ENCODE data around the gene NSUN2. TPM values are rescaled to one million over a fixed set of nuclear protein-coding genes. Genes with fewer than 3 reads are reported as not detected.
A peak's percentile ranks its signal among the peaks of the same experiment; 100 is the strongest.

NSUN2 gene
- polyA plus RNA-seq = 83.8 TPM
- long read RNA-seq, donor 1, partial matches to known transcripts = 0 of 5 reads
- long read RNA-seq, donor 1, other reads (novel, unspliced or antisense) = 0 of 5 reads
- long read RNA-seq, donor 2, partial matches to known transcripts = 0 of 7 reads
- long read RNA-seq, donor 2, other reads (novel, unspliced or antisense) = 0 of 7 reads
- long read RNA-seq, donor 3, partial matches to known transcripts = 0 of 3 reads
- long read RNA-seq, donor 3, other reads (novel, unspliced or antisense) = 0 of 3 reads
- long read RNA-seq, donor 4, partial matches to known transcripts = 0 of 1 reads
- long read RNA-seq, donor 4, other reads (novel, unspliced or antisense) = 0 of 1 reads
- long read RNA-seq, donor 5, partial matches to known transcripts = 0 of 3 reads
- long read RNA-seq, donor 5, other reads (novel, unspliced or antisense) = 0 of 3 reads
- long read RNA-seq, donor 6, partial matches to known transcripts = 0 of 4 reads
- long read RNA-seq, donor 6, other reads (novel, unspliced or antisense) = 0 of 4 reads
- long read RNA-seq, donor 7, partial matches to known transcripts = 0 of 2 reads
- long read RNA-seq, donor 7, other reads (novel, unspliced or antisense) = 0 of 2 reads
- long read RNA-seq, donor 8, partial matches to known transcripts = 0 of 7 reads
- long read RNA-seq, donor 8, other reads (novel, unspliced or antisense) = 0 of 7 reads
- long read RNA-seq, donor 9, partial matches to known transcripts = 0 of 2 reads
- long read RNA-seq, donor 9, other reads (novel, unspliced or antisense) = 0 of 2 reads
- long read RNA-seq, donor 10, transcript NSUN2-201 (19 exons, 3,303 nt) = major isoform, 8 of 9 reads
- long read RNA-seq, donor 10, partial matches to known transcripts = 0 of 9 reads
- long read RNA-seq, donor 10, other reads (novel, unspliced or antisense) = 0 of 9 reads
- long read RNA-seq, donor 11, transcript NSUN2-201 (19 exons, 3,303 nt) = major isoform, 5 of 7 reads
- long read RNA-seq, donor 11, partial matches to known transcripts = 0 of 7 reads
- long read RNA-seq, donor 11, other reads (novel, unspliced or antisense) = 0 of 7 reads

DNA sequence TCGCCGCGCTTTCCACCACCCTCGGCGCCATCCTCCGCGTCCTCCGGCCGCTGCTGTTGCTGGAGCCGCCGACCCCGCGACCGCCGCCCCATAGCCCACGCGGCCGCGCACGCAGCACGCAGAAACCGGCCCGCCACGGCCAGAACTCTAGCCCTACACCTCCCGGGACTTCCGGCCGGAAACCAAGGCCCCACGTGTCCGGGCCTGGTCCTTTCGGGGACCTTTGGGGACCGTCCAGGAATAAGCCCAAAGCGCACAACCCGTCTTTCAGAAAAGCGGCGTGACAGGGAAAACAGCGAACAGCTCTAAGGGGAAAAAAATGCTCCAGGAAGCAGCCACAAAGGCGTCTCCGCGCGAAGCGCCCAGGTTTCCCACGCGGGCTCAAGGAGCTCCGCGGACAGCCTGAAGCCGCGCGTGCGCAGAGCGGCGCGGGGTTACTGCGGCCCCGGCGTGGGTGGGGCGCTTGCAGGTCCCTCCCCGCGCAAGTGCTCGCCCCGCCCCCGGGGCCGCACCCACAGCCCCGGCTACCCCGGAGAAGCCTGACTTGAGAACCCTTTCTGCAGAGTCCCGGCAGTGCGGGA, at the start of gene NSUN2, which contains the start of gene SRD5A1:
NSUN2 (minus strand) TSS at position 157 of the 581 bp plus-strand sequence; CDS start at position 92, 65 bp downstream.
SRD5A1 (plus strand) TSS at position 553 of the 581 bp plus-strand sequence. CDS start 137 bp downstream, outside the sequence.
- no peaks in the 10 kb centered on the region for H3K27me3 ChIP-seq (ENCODE audit: control insufficient read depth, insufficient read depth, low read length)
- H3K4me3 ChIP-seq (ENCODE audit: low read length) = peak within 1 kb of the TSS; percentile 70
- H3K36me3 ChIP-seq (ENCODE audit: control insufficient read depth, insufficient read depth, low read length) = peaks cover 27% of the 10 kb centered on the region
- peaks cover 11% of the 10 kb centered on the region for H3K4me1 ChIP-seq (ENCODE audit: control insufficient read depth, insufficient read depth, low read length)
- H3K27ac ChIP-seq (ENCODE audit: low read length) = peak within 1 kb of the TSS; percentile 95
- peak; percentile 91 to 94 for DNase-seq
- WGBS (ENCODE audit: insufficient coverage, low lambda C conversion rate) = no CpG with 5 or more reads among the region's 66 CpGs
- H3K9me3 ChIP-seq (ENCODE audit: control insufficient read depth, low read depth, low read length) = no peaks in the 10 kb centered on the region

DNA sequence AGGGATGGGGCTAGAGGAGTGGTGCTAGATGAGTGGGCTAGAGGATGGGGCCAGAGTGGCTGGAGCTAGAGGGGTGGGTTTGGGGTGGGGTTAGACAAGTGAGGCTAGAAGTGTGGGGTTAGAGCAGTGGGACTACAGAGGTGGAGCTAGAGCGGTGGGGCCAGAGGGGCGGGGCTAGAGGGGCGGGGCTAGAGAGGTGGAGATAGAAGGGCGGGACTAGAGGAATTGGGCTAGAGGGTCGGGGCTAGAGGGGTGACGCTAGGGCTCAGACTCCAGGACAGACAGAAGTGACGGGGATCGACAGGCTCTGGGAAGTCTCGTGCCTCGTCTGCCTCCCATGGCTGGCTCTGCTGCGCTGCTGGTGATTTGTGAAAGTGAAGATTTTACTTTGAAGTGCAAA, 49.4 kb upstream of the NSUN2 start:
- no peak for DNase-seq
- no peaks in the 10 kb centered on the region for H3K27me3 ChIP-seq (ENCODE audit: control insufficient read depth, insufficient read depth, low read length)
- H3K27ac ChIP-seq (ENCODE audit: low read length) = no peak overlapping the region
- H3K9me3 ChIP-seq (ENCODE audit: control insufficient read depth, low read depth, low read length) = peaks cover 2% of the 10 kb centered on the region
- no peaks in the 10 kb centered on the region for H3K36me3 ChIP-seq (ENCODE audit: control insufficient read depth, insufficient read depth, low read length)
- no peak overlapping the region for H3K4me3 ChIP-seq (ENCODE audit: low read length)
- H3K4me1 ChIP-seq (ENCODE audit: control insufficient read depth, insufficient read depth, low read length) = peaks cover 3% of the 10 kb centered on the region
- no CpG with 5 or more reads among the region's 11 CpGs for WGBS (ENCODE audit: insufficient coverage, low lambda C conversion rate)

DNA sequence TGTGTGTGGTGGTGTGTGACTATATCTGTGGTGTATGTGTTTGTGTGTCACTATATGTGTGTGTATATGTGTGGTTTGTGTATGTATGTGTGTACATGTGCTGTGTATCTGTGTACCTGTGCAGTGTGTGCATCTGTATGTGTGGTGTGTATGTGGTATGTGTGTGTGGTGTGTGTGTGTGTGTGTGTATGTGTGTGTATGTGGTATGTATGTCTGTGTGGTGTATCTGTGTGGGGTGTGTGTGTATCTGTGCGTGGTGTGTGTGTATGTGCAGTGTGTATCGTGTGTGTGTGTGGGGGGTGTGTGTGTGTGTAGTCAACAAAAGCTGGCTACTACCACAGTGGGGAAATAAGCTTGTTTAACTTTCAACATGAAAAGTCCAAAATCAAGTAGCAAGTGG, 48.8 kb upstream of the NSUN2 start:
- no peak overlapping the region for H3K27ac ChIP-seq (ENCODE audit: low read length)
- H3K9me3 ChIP-seq (ENCODE audit: control insufficient read depth, low read depth, low read length) = no peaks in the 10 kb centered on the region
- H3K4me1 ChIP-seq (ENCODE audit: control insufficient read depth, insufficient read depth, low read length) = no peaks in the 10 kb centered on the region
- H3K36me3 ChIP-seq (ENCODE audit: control insufficient read depth, insufficient read depth, low read length) = no peaks in the 10 kb centered on the region
- WGBS (ENCODE audit: insufficient coverage, low lambda C conversion rate) = no CpG with 5 or more reads among the region's 2 CpGs
- H3K4me3 ChIP-seq (ENCODE audit: low read length) = no peak overlapping the region
- H3K27me3 ChIP-seq (ENCODE audit: control insufficient read depth, insufficient read depth, low read length) = no peaks in the 10 kb centered on the region
- no peak for DNase-seq

DNA sequence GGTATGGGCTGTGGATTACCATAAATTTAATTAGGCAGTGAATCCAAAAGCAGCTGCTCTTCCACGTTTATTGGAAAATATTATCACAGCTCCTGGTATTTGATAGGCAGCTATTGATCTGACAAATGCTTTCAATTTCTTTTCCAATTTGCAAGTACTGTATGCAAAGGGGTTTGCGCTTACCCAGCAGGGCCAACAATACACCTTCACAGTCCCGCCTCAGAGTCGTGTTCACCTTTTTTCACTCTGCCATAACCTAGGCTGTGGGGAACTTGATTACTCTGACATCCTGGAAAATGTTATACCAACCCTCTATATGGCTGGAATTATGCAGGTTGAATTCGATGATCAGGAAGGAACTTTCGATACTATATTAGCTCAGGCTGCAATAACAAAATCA, 48.1 kb upstream of the NSUN2 start:
- WGBS (ENCODE audit: insufficient coverage, low lambda C conversion rate) = 33% methylated on average over 2 of the region's 6 CpGs

DNA sequence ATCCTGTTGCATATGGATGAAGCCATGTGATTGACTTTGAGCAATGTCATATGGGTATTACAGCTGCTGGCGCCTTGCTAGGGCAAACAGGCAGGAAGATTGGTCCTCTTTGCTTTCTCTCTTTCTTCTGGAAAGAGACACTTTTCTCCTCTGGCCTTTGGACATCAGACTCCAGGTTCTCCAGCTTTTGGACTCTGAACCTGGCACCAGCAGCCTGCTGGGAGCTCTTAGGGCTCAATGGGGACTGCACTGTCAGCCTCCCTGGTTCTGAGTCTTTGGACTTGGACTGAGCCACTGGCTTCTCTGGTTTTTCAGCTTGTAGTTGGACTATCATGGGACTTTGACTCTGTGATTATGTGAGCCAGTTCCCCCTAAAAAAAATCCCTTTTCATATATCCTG, 45.5 kb upstream of the NSUN2 start:
- no peaks in the 10 kb centered on the region for H3K27me3 ChIP-seq (ENCODE audit: control insufficient read depth, insufficient read depth, low read length)
- H3K9me3 ChIP-seq (ENCODE audit: control insufficient read depth, low read depth, low read length) = no peaks in the 10 kb centered on the region
- no CpG with 5 or more reads among the region's 1 CpG for WGBS (ENCODE audit: insufficient coverage, low lambda C conversion rate)
- H3K27ac ChIP-seq (ENCODE audit: low read length) = no peak overlapping the region
- H3K36me3 ChIP-seq (ENCODE audit: control insufficient read depth, insufficient read depth, low read length) = no peaks in the 10 kb centered on the region
- no peak for DNase-seq
- no peak overlapping the region for H3K4me3 ChIP-seq (ENCODE audit: low read length)
- no peaks in the 10 kb centered on the region for H3K4me1 ChIP-seq (ENCODE audit: control insufficient read depth, insufficient read depth, low read length)

More for the DNA sequence above, 48.1 kb upstream of the NSUN2 start:
- Histone ChIP-seq H3K27me3 (ENCODE audit: control insufficient read depth, insufficient read depth, low read length) (no peaks in the 10 kb centered on the region), H3K4me3 (ENCODE audit: low read length) (no peak overlapping the region), H3K36me3 (ENCODE audit: control insufficient read depth, insufficient read depth, low read length) (no peaks in the 10 kb centered on the region), H3K4me1 (ENCODE audit: control insufficient read depth, insufficient read depth, low read length) (no peaks in the 10 kb centered on the region), H3K27ac (ENCODE audit: low read length) (no peak overlapping the region), H3K9me3 (ENCODE audit: control insufficient read depth, low read depth, low read length) (no peaks in the 10 kb centered on the region)
- no peak for DNase-seq

DNA sequence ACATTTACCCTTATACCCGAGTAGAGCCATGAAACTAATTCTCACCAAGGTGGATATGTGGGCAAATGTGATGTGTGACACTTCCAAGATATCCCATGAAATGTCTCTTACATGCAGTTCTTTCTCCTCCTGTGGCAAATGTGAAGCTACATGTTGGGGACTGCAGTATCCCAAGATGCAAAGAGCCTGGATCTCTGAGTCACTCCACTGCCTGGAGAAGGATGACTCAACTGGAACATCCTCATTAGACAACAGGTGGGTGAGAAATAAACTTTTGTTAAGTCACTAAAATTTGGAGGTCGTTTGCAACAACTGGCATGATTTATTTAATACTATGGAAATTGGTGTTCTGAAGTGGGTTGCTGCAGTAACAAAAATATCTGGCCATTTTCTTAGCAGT, 43.9 kb upstream of the NSUN2 start:
- no CpG with 5 or more reads among the region's 2 CpGs for WGBS (ENCODE audit: insufficient coverage, low lambda C conversion rate)

DNA sequence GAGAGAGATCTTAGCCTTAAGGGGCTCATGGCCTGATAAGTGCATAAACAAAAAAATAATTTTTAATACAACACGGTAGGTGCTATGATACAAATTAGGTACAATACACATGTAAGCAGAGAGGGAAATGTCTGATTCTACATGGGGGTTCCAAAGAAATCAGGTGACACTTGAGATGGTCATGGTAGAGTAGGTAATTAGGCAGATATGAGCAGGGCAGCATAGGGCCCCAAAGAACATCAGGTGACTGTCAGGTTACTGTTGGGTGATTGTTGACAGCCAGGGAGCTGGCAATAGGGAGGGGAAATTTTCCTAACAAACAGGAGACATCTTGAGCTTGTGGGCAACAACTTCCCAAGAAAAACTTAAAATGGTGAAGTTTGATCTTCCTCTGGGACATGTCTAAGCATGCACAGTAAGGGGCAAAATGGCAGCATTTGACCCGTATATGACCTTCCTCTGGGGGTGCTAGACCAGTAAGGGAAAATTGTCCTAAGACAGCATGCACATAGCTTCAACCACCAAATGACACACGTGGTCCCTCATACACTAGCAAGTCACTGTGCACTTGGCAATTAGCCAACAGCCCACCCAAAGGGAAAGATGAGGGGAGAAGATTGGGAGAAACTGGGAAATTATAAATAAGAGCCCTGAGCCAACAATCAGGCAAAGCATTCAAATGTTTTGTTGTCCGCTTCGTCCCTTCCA, 43.1 kb upstream of the NSUN2 start:
- Histone ChIP-seq H3K4me3 (ENCODE audit: low read length) (no peak overlapping the region), H3K4me1 (ENCODE audit: control insufficient read depth, insufficient read depth, low read length) (no peaks in the 10 kb centered on the region), H3K9me3 (ENCODE audit: control insufficient read depth, low read depth, low read length) (no peaks in the 10 kb centered on the region), H3K36me3 (ENCODE audit: control insufficient read depth, insufficient read depth, low read length) (no peaks in the 10 kb centered on the region), H3K27me3 (ENCODE audit: control insufficient read depth, insufficient read depth, low read length) (no peaks in the 10 kb centered on the region), H3K27ac (ENCODE audit: low read length) (no peak overlapping the region)
- no peak for DNase-seq
- 100% methylated on average over 2 of the region's 5 CpGs for WGBS (ENCODE audit: insufficient coverage, low lambda C conversion rate)

More for the DNA sequence above, 43.9 kb upstream of the NSUN2 start:
- no peaks in the 10 kb centered on the region for H3K36me3 ChIP-seq (ENCODE audit: control insufficient read depth, insufficient read depth, low read length)
- H3K4me3 ChIP-seq (ENCODE audit: low read length) = no peak overlapping the region
- no peak for DNase-seq
- no peaks in the 10 kb centered on the region for H3K27me3 ChIP-seq (ENCODE audit: control insufficient read depth, insufficient read depth, low read length)
- H3K9me3 ChIP-seq (ENCODE audit: control insufficient read depth, low read depth, low read length) = no peaks in the 10 kb centered on the region
- H3K4me1 ChIP-seq (ENCODE audit: control insufficient read depth, insufficient read depth, low read length) = no peaks in the 10 kb centered on the region
- no peak overlapping the region for H3K27ac ChIP-seq (ENCODE audit: low read length)

DNA sequence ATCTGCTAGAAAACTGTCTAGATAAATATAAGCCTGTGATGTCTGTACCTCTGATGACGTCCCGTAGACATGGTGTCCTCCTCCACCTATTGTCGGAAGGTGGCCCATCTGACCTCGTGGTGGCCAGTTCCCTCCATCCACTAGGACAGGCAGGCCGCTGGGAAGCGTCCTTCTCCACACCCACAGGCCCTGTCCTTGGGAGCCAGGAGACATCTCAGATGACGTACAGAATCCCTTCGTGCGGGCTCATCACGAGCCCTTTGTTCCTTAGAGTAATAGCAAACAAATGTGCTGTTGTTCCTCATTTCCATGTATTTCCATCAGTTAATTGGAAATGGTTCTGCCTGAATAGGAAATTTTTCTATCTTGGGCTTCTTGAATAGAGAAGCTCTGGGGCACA, 42.0 kb upstream of the NSUN2 start:
- DNase-seq = no peak
- H3K4me1 ChIP-seq (ENCODE audit: control insufficient read depth, insufficient read depth, low read length) = no peaks in the 10 kb centered on the region
- H3K9me3 ChIP-seq (ENCODE audit: control insufficient read depth, low read depth, low read length) = no peaks in the 10 kb centered on the region
- WGBS (ENCODE audit: insufficient coverage, low lambda C conversion rate) = no CpG with 5 or more reads among the region's 10 CpGs
- peaks cover 1% of the 10 kb centered on the region for H3K36me3 ChIP-seq (ENCODE audit: control insufficient read depth, insufficient read depth, low read length)
- H3K27me3 ChIP-seq (ENCODE audit: control insufficient read depth, insufficient read depth, low read length) = no peaks in the 10 kb centered on the region
- H3K4me3 ChIP-seq (ENCODE audit: low read length) = no peak overlapping the region
- no peak overlapping the region for H3K27ac ChIP-seq (ENCODE audit: low read length)

DNA sequence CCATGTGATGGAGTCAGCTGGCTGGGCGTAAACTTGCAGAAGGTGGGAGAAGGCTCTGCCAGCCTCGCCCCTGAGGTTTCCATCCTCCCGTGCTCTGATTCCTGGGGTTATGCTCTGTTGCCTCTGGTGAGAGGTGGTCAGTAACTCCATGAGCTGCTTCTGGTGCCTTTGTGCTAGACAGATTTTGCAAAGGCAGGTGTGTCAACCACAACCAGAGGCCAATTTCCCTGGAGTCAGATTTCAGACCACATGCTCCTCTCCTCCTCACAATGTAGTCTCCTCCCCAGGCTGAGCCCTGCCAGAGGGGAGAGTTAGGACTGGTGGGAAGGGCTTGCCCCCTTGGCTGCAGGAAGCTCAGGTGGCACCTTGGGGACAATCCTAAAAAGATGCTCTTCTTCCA, 41.6 kb upstream of the NSUN2 start:
- peaks cover 2% of the 10 kb centered on the region for H3K36me3 ChIP-seq (ENCODE audit: control insufficient read depth, insufficient read depth, low read length)
- WGBS (ENCODE audit: insufficient coverage, low lambda C conversion rate) = no CpG with 5 or more reads among the region's 3 CpGs

More for the DNA sequence above, 41.6 kb upstream of the NSUN2 start:
- H3K4me1 ChIP-seq (ENCODE audit: control insufficient read depth, insufficient read depth, low read length) = no peaks in the 10 kb centered on the region
- no peak overlapping the region for H3K4me3 ChIP-seq (ENCODE audit: low read length)
- no peaks in the 10 kb centered on the region for H3K9me3 ChIP-seq (ENCODE audit: control insufficient read depth, low read depth, low read length)
- no peaks in the 10 kb centered on the region for H3K27me3 ChIP-seq (ENCODE audit: control insufficient read depth, insufficient read depth, low read length)
- no peak for DNase-seq
- H3K27ac ChIP-seq (ENCODE audit: low read length) = no peak overlapping the region

Data from large intestine (tissue), 12 donors.